IPS DF 4.7 (cell line): ENCODE measurements around the gene LRSAM1.

Experiments
- DNase-seq: peaks from one replicate; pipeline ENCODE4 v3.0.0-alpha.2; 2013; ENCODE audit warnings: low spot score; ENCODE audit errors: extremely low read depth

LRSAM1 gene

DNA sequence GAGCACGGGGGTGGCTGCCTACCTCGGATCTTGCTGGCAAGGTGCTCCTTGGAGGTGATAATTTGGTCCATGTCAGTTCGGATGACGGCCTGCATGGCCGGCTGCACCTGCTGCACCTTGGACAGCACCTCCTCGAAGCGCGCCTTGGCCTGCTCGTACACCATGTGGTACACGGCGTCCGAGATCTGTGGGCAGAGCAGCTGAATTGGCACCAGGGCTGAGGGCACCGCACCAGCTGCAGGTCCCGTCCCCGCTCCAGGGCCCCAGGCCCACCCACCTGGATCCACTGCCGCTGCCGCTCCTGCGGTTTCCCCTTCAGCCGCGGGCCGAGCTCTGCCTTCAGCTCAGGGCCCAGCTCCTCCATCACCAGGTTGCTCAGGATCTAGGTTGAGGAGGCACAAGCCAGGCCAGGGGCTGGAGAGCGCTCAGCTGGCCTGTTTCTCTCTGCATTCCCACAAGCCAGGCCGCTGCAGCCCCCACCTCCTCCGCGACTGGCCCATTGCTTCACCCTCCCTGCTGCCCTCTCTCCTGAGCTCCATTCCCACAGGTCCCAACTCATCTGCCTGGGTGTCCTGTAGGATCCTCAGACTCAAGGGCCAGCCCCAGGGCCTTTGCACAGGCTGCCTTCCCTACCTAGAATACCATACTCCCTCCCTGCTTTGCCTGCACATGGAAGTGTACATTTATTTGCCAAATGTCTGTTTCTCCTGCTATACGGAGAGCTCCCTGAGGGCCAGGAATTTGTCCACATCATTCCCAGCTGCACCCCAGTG, 65.7 kb downstream of the LRSAM1 start:
- DNase-seq = no peak

DNA sequence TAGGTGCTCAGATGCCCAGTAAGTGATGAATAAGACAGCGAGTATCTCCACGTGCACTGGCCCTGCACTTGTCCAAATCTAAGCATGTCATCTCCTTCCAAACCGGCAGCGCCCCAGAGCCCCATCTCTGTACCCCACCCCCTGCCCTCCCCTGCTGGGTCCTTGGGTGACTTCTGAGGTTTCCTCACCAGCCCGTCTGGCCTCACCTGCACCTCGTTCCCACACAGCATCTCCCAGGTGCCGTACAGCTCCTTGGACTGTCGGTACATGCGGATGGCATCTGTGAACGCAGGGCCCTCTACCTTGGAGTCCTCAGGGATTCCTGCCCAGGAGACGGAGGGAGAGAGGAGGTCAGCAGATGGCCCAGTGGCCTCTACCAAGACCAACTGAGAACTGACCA, 66.3 kb downstream of the LRSAM1 start:
- DNase-seq = no peak

DNA sequence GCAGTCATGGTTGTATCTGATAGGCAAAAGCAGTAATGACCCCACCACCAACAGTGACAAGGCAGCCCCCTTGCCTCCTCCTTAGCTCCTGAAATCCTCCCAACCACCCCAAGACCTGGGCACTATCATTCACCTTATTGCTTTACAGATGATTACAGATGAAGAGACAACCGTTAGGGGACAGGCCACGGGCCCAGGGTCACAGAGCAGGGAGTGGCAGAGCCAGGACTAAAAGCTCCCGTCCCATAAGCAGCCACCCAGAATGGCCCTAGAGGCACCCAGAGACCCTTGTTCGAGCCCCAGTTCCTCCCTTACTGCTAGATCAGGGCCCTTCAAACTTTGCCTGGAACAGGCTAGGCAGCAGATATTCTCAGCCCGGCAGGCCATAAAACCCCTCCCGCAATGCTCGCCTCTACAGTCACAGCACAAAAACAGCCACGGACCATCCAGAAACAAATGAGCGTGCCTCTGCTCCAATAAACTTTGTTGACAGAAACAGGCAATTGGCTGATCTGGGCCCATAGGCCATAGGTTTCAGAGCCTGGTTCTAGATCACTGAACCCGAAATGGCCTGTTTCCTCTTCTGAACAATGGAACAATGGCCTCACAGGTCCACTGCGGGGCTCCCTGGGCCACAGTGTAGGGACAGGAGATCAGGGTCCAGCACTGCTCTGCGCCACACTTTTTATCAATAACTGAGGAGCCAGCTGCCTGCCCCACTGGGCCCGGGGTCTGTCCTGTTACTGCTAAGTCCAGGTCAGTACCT, 67.0 kb downstream of the LRSAM1 start:
- no peak for DNase-seq

DNA sequence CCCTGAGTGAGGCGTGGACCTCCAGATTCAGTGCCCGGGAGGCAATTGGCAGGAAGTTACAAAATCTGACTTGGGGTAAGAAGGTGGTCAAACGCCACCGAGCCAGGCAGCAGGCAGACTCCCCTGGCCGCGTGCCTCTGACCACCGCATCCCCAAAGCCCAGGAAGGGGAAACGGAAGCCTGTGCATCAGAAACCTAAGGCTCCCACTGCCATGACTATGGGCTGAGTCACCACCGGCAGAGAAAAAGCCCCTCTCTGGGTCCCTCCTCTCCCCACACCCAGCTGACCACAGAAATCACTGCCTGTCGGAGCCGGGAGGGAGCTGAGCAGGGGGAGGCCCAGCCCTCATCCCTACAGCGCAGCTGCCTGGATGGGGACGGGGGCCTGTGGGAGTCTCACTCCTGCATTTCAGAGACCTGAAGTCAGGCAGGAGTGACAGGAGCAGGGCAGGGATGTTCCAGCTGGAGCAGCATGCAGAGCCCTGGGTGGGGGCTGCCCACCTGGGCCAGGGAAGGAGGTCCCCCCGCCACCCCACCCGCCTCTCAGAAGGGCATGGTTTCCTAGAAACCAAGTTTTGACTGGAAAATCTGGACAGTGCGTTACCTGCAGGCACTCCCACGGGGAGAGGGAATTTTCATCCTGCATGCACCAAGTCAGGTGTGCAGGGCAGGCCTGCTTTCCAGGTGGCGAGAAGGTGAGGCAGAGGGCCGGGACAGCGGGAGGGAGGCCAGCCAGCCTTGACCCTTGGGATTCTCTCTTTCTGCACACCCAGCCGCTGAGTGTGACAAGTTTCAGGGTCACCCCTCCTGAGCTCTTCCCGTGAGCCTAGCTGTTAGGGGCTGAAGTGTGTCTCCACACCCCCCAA, 68.2 kb downstream of the LRSAM1 start:
- DNase-seq = no peak

DNA sequence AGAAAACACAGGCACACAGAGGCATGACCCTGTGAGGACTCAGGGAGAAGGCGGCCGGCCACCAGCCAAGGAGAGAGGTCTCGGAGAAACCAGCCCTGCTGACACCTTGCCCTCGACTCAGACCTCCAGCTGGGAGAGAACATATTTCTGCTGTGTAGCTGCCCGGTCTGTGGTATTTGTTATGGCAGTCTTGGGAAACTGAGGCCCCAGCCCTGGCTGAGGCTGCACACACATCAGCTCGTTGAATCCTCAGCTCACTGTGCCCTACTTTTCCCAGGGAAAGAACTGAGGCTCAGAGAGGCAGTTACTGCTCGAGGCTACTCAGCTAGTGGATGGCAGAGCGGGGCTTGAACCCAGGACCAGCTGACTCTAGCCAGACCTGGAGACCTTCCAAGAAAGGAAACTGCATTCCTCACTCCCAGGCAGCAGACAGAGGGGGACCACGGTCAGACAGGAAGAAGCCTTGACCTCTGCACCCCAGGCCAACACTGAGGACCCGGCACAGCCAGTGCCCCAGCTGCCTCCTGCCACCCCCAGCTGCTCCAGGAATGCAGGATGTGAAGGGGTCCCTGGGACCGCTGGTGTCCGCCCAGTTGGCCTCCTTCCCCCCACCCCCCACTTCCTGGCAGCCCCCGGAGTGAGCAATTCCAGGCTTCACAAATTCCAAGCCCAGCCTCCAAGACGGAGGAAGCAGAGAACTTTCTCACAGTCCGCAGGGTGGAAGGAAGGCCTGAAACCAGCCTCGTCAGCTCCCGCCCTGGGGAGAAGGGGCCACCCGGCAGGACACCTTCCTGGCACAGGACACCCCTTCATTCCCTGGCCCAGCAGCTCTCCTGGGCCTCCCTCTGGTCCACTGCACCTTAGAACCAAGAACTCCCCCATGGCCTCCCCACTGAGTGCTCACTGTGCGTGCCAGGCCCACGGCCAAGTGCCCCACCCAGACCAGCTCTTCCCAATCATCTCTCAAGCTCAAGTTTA, 69.9 kb downstream of the LRSAM1 start:
- DNase-seq = no peak

GRCh38 chr9:127521919-127522304, 70.6 kb downstream of the LRSAM1 start:
- DNase-seq = no peak

- DNase-seq = no peak
Observed at GRCh38 chr9:127522727-127523126, 71.4 kb downstream of the LRSAM1 start.

- no peak for DNase-seq
Observed at GRCh38 chr9:127523312-127523851, 72.1 kb downstream of the LRSAM1 start.

DNA sequence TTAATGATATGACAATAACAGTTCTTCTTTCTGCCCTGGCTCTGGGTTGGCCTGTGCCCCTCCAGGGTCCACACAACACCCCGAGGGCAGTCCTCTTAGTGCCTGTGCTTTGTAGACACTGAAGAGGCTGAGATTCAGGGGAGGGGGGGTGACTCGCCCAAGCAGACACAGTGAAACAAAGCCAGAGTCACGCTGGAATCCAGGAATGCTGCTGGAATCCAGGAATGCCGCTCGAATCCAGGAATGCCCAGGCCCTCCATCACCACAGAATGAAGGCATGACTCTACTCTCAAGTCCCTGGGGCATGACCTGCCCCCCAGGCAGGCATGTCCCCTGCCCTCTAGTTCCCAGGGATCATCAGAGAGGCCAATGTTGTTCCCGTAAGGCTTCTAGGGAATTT, 73.1 kb downstream of the LRSAM1 start:
- DNase-seq = no peak

GRCh38 chr9:127525401-127526188, 74.3 kb downstream of the LRSAM1 start:
- DNase-seq = no peak

DNA sequence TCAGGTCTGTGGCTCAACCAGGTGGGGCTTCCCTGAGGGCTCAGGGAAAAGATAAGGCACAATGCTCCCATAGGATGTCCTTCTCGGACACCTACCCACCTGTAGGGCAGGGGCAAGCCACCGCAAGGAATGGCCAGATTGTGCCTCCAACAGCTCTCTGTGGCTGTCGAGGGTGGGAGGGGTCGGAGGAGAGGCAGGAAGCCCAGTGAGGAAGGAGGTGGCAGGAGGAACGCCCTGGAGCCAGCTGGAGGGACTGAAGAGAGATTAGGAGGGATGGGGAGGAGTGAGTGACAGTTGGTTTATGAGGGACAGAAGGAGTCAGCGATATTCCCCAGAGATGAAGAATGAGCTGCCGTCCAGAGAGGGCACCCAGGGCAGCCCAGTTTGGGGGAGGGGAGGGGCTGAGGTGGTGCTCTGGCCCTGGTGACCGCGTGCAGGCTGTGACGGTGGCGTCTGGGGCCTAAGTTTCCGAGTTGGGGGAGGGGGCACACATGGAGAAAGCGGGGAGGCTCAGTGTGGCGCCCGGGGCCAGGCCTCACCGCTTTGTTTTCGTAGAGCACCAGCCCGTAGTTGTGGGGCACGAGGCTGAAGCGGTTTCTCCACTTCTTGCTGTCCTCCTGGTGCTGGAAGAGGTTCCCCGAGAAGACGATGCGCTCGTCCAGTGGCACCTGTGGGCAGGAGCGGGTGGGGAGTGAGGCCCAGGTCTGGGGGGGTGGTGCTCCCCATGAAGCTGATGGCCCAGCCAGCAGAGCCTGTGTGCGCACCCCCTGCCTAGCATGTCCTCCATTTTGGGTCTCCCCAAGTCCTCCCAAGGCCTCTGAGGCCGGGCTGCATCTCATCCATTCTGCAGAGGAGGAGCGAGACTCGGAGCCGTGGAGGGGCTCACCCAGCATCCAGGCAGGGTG, 75.6 kb downstream of the LRSAM1 start:
- no peak for DNase-seq

- DNase-seq = no peak
Observed at GRCh38 chr9:127527560-127528268, 76.4 kb downstream of the LRSAM1 start.

DNA sequence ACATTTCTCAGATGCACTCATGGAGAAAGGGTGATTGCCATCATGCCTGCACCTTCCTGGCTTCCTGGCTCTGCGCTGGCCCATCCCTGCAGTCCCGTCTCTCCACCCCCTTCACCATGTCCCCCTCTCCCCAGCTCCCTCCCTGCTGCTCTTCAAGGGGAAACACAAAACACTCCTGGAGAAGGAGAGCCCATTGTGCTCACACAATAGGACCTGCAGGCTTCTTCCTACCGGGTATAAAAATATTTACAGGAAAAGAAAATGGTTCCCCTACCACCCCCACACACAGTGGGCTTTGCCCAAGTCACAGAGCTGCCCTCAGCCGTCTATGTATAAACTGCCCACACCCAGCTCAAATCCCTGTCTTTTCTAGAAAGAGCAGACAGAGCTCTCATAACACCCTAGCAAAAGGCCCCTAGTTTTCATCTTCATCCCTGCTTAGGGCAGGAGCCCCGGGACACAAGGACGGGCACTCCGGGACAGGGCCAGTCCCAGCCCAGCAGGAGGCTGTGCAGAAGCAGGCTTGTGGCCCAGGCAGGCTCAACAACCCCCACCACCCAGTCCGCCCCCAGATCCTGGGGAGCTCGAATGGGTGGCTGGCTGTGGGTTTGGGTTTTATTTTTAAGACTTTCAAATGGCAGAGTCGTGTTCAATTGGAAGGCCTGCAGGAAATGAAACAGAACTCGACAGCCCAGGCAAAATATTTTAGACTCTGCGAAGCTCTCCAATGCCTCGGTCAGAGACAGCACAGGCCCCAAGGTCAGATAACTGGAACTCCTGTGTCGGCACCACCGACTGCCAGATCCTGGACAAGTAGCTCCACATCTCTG, 77.3 kb downstream of the LRSAM1 start:
- no peak for DNase-seq

- DNase-seq = no peak
Observed at GRCh38 chr9:127529671-127530070, 78.4 kb downstream of the LRSAM1 start.

- no peak for DNase-seq
Observed at GRCh38 chr9:127530206-127530941, 79.1 kb downstream of the LRSAM1 start.

- DNase-seq = no peak
Observed at GRCh38 chr9:127531676-127532075, 80.4 kb downstream of the LRSAM1 start.
